Heart left ventricle (tissue), 16 donors: ENCODE results near the gene CLMN. TPM values are rescaled to one million over a fixed set of nuclear protein-coding genes. Genes with fewer than 3 reads are reported as not detected.
A peak's percentile ranks its signal among the peaks of the same experiment; 100 is the strongest.

ENCODE experiments used
- ATAC-seq, 4 donors: fragments of 200-7000 bp; cut with Tn5 transposase; one replicate each; pipeline ENCODE4 v1.9.1; 2020 to 2022; ENCODE audit warnings: moderate library complexity in 4 of 4, mild to moderate bottlenecking in 3 of 4, moderate number of reproducible peaks in 1 of 4
- DNase-seq, 5 donors: peaks; one replicate each; pipeline ENCODE4 v3.0.0-alpha.2; 2020
- H3K27ac ChIP-seq, 12 donors: fragments of 200-600 bp; sonication (generic) in 4 of 12; one replicate each; pipeline versions ENCODE4 v1.5.0 to v1.8.0; 2016 to 2022; ENCODE audit warnings: mild to moderate bottlenecking in 2 of 12
- H3K27me3 ChIP-seq, 9 donors: fragments of 200-600 bp; sonication (generic) in 2 of 9; one replicate each; pipeline versions ENCODE4 v1.5.1 to v1.8.0; 2016 to 2022; ENCODE audit warnings: mild to moderate bottlenecking in 3 of 9
- H3K36me3 ChIP-seq, 9 donors: fragments of 200-600 bp; sonication (generic) in 2 of 9; one replicate each; pipeline versions ENCODE4 v1.5.0 to v1.8.0; 2018 to 2022; ENCODE audit warnings: mild to moderate bottlenecking in 2 of 9
- H3K4me1 ChIP-seq, 12 donors: fragments of 200-600 bp; sonication (generic) in 4 of 12; one replicate each; pipeline versions ENCODE4 v1.5.0 to v1.8.0; 2016 to 2022; ENCODE audit warnings: mild to moderate bottlenecking in 3 of 12
- H3K4me3 ChIP-seq, 12 donors: fragments of 200-600 bp; sonication (generic) in 4 of 12; one replicate each; pipeline versions ENCODE4 v1.5.0 to v1.8.0; 2017 to 2022; ENCODE audit warnings: mild to moderate bottlenecking in 9 of 12, moderate library complexity in 4 of 12
- H3K9me3 ChIP-seq, 12 donors: fragments of 200-600 bp; sonication (generic) in 4 of 12; one replicate each; pipeline versions ENCODE4 v1.5.0 to v1.8.0; 2016 to 2022; ENCODE audit warnings: mild to moderate bottlenecking in 1 of 12
- POLR2A ChIP-seq, 2 donors: fragments of 450-650 bp; IDR thresholded peaks; one replicate each; pipeline ENCODE4 v1.6.1; 2017; ENCODE audit warnings: antibody characterized with exemption in 2 of 2, mild to moderate bottlenecking in 2 of 2, moderate library complexity in 2 of 2
- WGBS, 4 donors: extraction: QIAGEN DNeasy Blood & Tissue Kit in 2 of 4; methylation state at CpG; one replicate each; pipeline versions ENCODE4 v1.1.5 to v1.1.7; 2013 to 2018; 5-methylcytosine and 5-hydroxymethylcytosine counted together
- intact Hi-C, 10 donors: fragments of 100-400 bp; cut with DNase I; formaldehyde crosslinking; loops; one replicate each; pipeline versions ENCODE4 v1.11.1 to v1.14.2; 2022
- polyA plus RNA-seq, 2 donors: library from polyadenylated mRNA; stranded (reverse); fragments of 200-250 nt; gene quantifications; one replicate each; pipeline ENCODE4 v1.2.3, GENCODE V29; 2013
- total RNA-seq, 9 donors: library from RNA; depleted of rRNA in 2 of 9; stranded (reverse); fragments of >200 nt in 2 of 9; fragmentation: NEBNext Ultra II Directional in 3 of 9; extraction: Animal tissue kit (Norgen Biotek cat#: 25700) in 3 of 9; gene quantifications; one replicate each; pipeline versions ENCODE4 v1.1.0 to v1.2.4, GENCODE V29; 2016 to 2023
- TF ChIP-seq, protein P1 (sequence below), 12 donors: fragments of 200-600 bp; sonication (generic) in 4 of 12; IDR thresholded peaks; one replicate each; pipeline versions ENCODE4 v1.5.0 to v1.8.0; 2018 to 2022; ENCODE audit warnings: antibody characterized with exemption in 12 of 12, mild to moderate bottlenecking in 5 of 12
- donor health status: ischemic (EF 13 %, LVEDD 7.1; RV severe dilation, severe dysfunction).
- donor health status: healthy with polysubstance abuse.
- donor health status: DM: no; HTN: yes; CAD: no.
- donor health status: DM: no; HTN: no; CAD: no.
- donor health status: ischemic (EF 25% LVEDD 6.9; RV normal size, moderate dysfunction).
- donor health status: ischemic (EF 25% LVEDD 5.7; RV mildly dilated, moderate dysfunction).
- donor health status: healthy.
- donor health status: DM: yes; HTN: yes; CAD: no.
- donor health status: ischemic (EF 35%, LVEDD 5.7; RV mildly dilated, moderate dysfunction).
- donor health status: nonischemic (EF 11% LVEDD 7.7; RV severe dilation, severe dysfunction).
- donor health status: DM: yes; HTN: yes; CAD: no.
- donor health status: PGD.
- donor health status: ischemic (EF 29% LVEDD 5.4; RV normal size, mild dysfunction).
- donor health status: nonischemic (EF 23%, LVEDD 6.1; RV moderate dilation, normal function).

CLMN gene
- total and polyA plus RNA-seq, 11 donors = 3.1 to 10.2 (median 6.7) TPM

DNA sequence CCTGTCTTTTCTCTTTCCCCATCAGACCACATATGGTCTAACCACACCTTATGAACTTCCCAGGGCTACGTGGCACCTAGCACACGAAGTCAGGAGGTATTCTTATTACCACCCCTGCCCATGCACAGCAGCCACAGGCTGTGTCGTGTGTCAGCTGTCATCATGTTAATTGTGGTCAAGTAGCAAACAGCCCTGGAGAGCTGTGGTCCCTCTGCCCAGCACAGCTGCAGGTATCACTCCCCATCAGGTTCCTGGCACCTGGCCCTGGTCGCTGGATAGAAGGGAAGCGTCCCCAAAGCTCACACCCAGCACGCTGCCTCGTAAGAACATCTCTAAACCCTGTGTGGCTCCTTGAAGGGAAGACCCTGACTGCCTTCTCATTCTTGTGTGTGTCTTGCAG lies 45.4 kb downstream of the CLMN start:
- Histone ChIP-seq H3K4me1 (peaks cover 0 to 7% (median 0%) of the 10 kb centered on the region in 12 donors), H3K36me3 (no peaks in the 10 kb centered on the region), H3K9me3 (no peaks in the 10 kb centered on the region), H3K27ac (no peak overlapping the region), H3K27me3 (no peaks in the 10 kb centered on the region), H3K4me3 (no peak overlapping the region)
- 78 to 86% (median 85%) methylated on average over 7 of the region's 7 CpGs for WGBS, 4 donors
- no peak for TF ChIP-seq POLR2A (IDR thresholded peaks at IDR 0.05)
- TF ChIP-seq, protein P1, sequence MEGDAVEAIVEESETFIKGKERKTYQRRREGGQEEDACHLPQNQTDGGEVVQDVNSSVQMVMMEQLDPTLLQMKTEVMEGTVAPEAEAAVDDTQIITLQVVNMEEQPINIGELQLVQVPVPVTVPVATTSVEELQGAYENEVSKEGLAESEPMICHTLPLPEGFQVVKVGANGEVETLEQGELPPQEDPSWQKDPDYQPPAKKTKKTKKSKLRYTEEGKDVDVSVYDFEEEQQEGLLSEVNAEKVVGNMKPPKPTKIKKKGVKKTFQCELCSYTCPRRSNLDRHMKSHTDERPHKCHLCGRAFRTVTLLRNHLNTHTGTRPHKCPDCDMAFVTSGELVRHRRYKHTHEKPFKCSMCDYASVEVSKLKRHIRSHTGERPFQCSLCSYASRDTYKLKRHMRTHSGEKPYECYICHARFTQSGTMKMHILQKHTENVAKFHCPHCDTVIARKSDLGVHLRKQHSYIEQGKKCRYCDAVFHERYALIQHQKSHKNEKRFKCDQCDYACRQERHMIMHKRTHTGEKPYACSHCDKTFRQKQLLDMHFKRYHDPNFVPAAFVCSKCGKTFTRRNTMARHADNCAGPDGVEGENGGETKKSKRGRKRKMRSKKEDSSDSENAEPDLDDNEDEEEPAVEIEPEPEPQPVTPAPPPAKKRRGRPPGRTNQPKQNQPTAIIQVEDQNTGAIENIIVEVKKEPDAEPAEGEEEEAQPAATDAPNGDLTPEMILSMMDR (IDR thresholded peaks at IDR 0.05) = no peak
- intact Hi-C loops = no loop called here
- ATAC-seq = no peak
- peak in 1 of 5 donors; percentile 7 for DNase-seq

DNA sequence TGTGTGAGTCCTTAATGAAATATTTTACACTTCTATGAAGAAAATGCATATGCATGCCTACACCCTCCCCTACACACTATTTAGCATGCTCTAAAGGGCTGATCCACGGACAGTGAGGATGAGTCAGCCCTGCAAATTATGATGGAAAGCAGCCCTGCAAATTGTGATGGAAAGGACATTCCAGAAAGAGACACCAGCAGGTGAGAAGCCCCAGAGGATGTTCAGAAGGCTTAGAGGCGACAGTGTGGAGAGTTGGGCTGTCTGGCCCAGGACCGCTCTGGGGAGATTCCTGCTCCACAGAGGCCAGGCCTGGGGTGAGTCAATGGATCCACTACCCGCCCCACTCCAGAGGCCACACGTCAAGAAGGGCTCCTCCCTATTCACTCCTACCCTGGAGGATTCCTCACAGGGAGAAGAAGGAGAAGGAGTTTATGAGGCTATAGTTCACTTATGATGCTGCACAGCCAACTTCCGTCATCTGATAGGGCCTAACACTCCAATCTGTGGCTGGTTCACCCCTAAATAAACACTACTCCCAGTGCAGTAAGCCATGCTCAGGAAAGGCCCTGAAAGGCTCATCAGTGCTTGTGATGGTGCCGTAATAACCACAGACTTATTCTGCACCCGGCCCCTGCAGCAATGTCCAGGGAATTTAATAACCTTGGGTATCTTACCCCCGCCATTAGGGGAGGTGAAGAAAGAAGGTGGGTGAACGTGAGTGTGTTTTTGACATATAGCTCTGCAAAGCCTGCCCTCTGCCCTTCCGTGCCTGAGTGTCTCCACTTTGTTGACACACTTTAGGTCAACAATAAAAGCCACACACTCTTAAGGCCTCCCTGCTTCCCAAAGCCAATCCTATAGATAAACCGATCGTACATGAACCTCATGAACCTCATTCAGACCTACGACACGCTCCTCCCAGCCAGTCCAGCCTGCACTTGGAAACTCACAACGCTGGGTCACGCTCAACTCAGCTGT lies 46.4 kb downstream of the CLMN start:
- no peak overlapping the region for H3K27ac ChIP-seq
- DNase-seq = peak in 1 of 5 donors; percentile 8
- TF ChIP-seq, protein P1 (IDR thresholded peaks at IDR 0.05) = no peak
- no peak for TF ChIP-seq POLR2A (IDR thresholded peaks at IDR 0.05)

DNA sequence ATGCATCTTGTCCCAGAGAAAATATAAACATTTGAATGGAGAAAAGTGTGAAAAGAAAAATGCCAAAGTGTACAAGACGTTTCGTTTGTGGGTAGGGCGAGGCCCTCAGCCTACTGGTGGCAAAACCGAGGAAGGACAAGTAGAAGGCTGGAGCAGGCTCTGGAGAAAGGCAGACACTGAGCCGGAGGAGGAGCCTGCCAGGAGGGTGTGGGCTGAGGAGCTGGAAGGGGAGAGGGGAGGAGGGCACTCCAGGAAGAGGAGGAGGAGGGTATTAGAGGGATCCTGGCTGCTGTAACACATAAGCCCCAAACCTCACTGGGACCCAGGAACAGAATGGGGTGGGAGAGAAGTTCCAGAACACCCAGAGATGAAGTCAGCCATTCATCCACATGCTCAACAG lies 47.7 kb downstream of the CLMN start:
- intact Hi-C loops = no loop called here

More for the DNA sequence above, 46.4 kb downstream of the CLMN start:
- 84 to 93% (median 86%) methylated on average over 17 of the region's 17 CpGs for WGBS, 4 donors
- Histone ChIP-seq H3K4me3 (no peak overlapping the region), H3K27me3 (no peaks in the 10 kb centered on the region), H3K36me3 (no peaks in the 10 kb centered on the region), H3K4me1 (peaks cover 0 to 7% (median 0%) of the 10 kb centered on the region in 12 donors), H3K9me3 (no peaks in the 10 kb centered on the region)
- intact Hi-C loops = no loop called here
- peak in 2 of 4 donors; percentile 16 to 36 for ATAC-seq

DNA sequence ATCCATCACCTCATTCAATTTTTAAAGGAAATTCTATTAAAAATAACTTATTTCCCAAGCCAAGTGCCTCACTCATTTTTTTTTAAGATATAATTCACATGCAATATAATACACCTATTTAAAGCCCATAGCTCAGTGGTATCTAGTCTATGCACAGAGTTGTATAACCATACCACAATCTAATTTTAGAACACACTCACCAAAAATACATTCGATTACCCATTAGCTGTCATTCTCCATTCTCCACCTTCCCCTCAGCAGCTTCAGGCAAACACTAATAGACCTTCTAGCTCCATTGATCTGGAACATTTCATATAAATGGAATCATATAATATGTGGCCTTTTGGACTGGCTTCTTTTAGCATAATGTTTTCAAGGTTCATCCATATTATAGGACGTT lies 49.5 kb downstream of the CLMN start:
- no peak for TF ChIP-seq POLR2A (IDR thresholded peaks at IDR 0.05)
- TF ChIP-seq, protein P1 (IDR thresholded peaks at IDR 0.05) = no peak
- intact Hi-C loops = no loop called here
- no peaks in the 10 kb centered on the region for H3K27me3 ChIP-seq
- no peaks in the 10 kb centered on the region for H3K36me3 ChIP-seq
- ATAC-seq = no peak
- no peak overlapping the region for H3K4me3 ChIP-seq
- peaks cover 0 to 10% (median 0%) of the 10 kb centered on the region in 12 donors for H3K9me3 ChIP-seq
- 54 to 67% (median 63%) methylated on average over 2 of the region's 2 CpGs for WGBS, 4 donors
- no peak for DNase-seq
- H3K27ac ChIP-seq = no peak overlapping the region
- peaks cover 0 to 10% (median 8%) of the 10 kb centered on the region in 12 donors for H3K4me1 ChIP-seq

More for the DNA sequence above, 47.7 kb downstream of the CLMN start:
- no peaks in the 10 kb centered on the region for H3K27me3 ChIP-seq
- peaks cover 0 to 7% (median 0%) of the 10 kb centered on the region in 12 donors for H3K4me1 ChIP-seq
- no peak for TF ChIP-seq POLR2A (IDR thresholded peaks at IDR 0.05)
- TF ChIP-seq, protein P1 (IDR thresholded peaks at IDR 0.05) = no peak
- no peak overlapping the region for H3K27ac ChIP-seq
- peaks cover 0 to 5% (median 0%) of the 10 kb centered on the region in 12 donors for H3K9me3 ChIP-seq
- no peaks in the 10 kb centered on the region for H3K36me3 ChIP-seq
- no peak overlapping the region for H3K4me3 ChIP-seq
- DNase-seq (no peak), ATAC-seq (no peak)
- 74 to 86% (median 82%) methylated on average over 5 of the region's 5 CpGs for WGBS, 4 donors
